ENCODE measurements around the gene NUDCD3.

Gene NUDCD3

GRCh38 chr7:44386139-44386913 lies 104.1 kb downstream of the NUDCD3 start:
- no peak for TF ChIP-seq CTCF (IDR thresholded peaks at IDR 0.05; ENCODE audit: unreplicated experiment in 3 of 3)
- no peaks in the 10 kb centered on the region for H3K9me3 Mint-ChIP-seq
- peaks cover 47% of the 10 kb centered on the region for H3K36me3 Mint-ChIP-seq (ENCODE audit: low read depth)
- H3K27ac Mint-ChIP-seq = no peak overlapping the region
- no peaks in the 10 kb centered on the region for H3K27me3 Mint-ChIP-seq (ENCODE audit: low read depth)
- no peak overlapping the region for H3K4me3 Mint-ChIP-seq
- H3K4me1 Mint-ChIP-seq = no peaks in the 10 kb centered on the region

GRCh38 chr7:44385434-44386138 lies 104.9 kb downstream of the NUDCD3 start:
- H3K4me1 Mint-ChIP-seq = no peaks in the 10 kb centered on the region
- H3K9me3 Mint-ChIP-seq = no peaks in the 10 kb centered on the region
- H3K4me3 Mint-ChIP-seq = no peak overlapping the region
- no peak for TF ChIP-seq CTCF (IDR thresholded peaks at IDR 0.05; ENCODE audit: unreplicated experiment in 3 of 3)
- peaks cover 40% of the 10 kb centered on the region for H3K36me3 Mint-ChIP-seq (ENCODE audit: low read depth)
- no peaks in the 10 kb centered on the region for H3K27me3 Mint-ChIP-seq (ENCODE audit: low read depth)
- H3K27ac Mint-ChIP-seq = peak overlapping the region in 1 of 3 experiments; percentile 10

GRCh38 chr7:44384586-44385433 lies 105.6 kb downstream of the NUDCD3 start:
- H3K4me3 Mint-ChIP-seq = no peak overlapping the region
- peak overlapping the region in 1 of 3 experiments; percentile 10 for H3K27ac Mint-ChIP-seq
- H3K4me1 Mint-ChIP-seq = no peaks in the 10 kb centered on the region
- no peaks in the 10 kb centered on the region for H3K27me3 Mint-ChIP-seq (ENCODE audit: low read depth)
- H3K36me3 Mint-ChIP-seq (ENCODE audit: low read depth) = peaks cover 36% of the 10 kb centered on the region
- no peak for TF ChIP-seq CTCF (IDR thresholded peaks at IDR 0.05; ENCODE audit: unreplicated experiment in 3 of 3)
- no peaks in the 10 kb centered on the region for H3K9me3 Mint-ChIP-seq

GRCh38 chr7:44383566-44383965 lies 106.9 kb downstream of the NUDCD3 start:
- Mint-ChIP-seq H3K27me3 (ENCODE audit: low read depth) (no peaks in the 10 kb centered on the region), H3K27ac (no peak overlapping the region), H3K9me3 (no peaks in the 10 kb centered on the region), H3K4me1 (no peaks in the 10 kb centered on the region), H3K36me3 (ENCODE audit: low read depth) (peaks cover 32% of the 10 kb centered on the region), H3K4me3 (no peak overlapping the region)
- TF ChIP-seq CTCF (IDR thresholded peaks at IDR 0.05; ENCODE audit: unreplicated experiment in 3 of 3) = no peak

- no peaks in the 10 kb centered on the region for H3K9me3 Mint-ChIP-seq
- no peaks in the 10 kb centered on the region for H3K27me3 Mint-ChIP-seq (ENCODE audit: low read depth)
- no peak overlapping the region for H3K27ac Mint-ChIP-seq
- H3K36me3 Mint-ChIP-seq (ENCODE audit: low read depth) = peaks cover 26% of the 10 kb centered on the region
- no peak overlapping the region for H3K4me3 Mint-ChIP-seq
- no peaks in the 10 kb centered on the region for H3K4me1 Mint-ChIP-seq
- TF ChIP-seq CTCF (IDR thresholded peaks at IDR 0.05; ENCODE audit: unreplicated experiment in 3 of 3) = no peak
Measured at GRCh38 chr7:44382459-44383265, 107.8 kb downstream of the NUDCD3 start.

Data from nephron (organoid).